Stimulated activated CD8-positive, alpha-beta memory T cell treated with anti-CD3 and anti-CD28 coated beads, Interleukin-2, amount 100 ng/mL, for 48 hours (primary cell): ENCODE measurements around the gene NUP37.
"Not testable (repeated sequence)": the region's sequence is repeated elsewhere in the genome, so short reads cannot be mapped to it uniquely, and the experiment has no call there.

ENCODE experiments used
- DNase-seq, 2 donors: peaks; one replicate each; pipeline ENCODE4 v3.0.0-alpha.2; 2020; ENCODE audit warnings: low read depth in 2 of 2

NUP37 gene

GRCh38 chr12:102093319-102093718, 26.6 kb downstream of the NUP37 start:
- DNase-seq = no peak

- not testable (repeated sequence) for DNase-seq
These were observed 30.6 kb downstream of the NUP37 start for GRCh38 chr12:102089228-102089835.

GRCh38 chr12:102080842-102081241, 39.1 kb downstream of the NUP37 start:
- DNase-seq = no peak

GRCh38 chr12:102072092-102072491, 47.8 kb downstream of the NUP37 start:
- not testable (repeated sequence) for DNase-seq

GRCh38 chr12:102069707-102070106, 50.2 kb downstream of the NUP37 start:
- no peak for DNase-seq

GRCh38 chr12:102067574-102068258, 52.2 kb downstream of the NUP37 start:
- DNase-seq = no peak

GRCh38 chr12:102064476-102064875, 55.4 kb downstream of the NUP37 start:
- no peak for DNase-seq

- DNase-seq = no peak
These were observed 56.8 kb downstream of the NUP37 start for GRCh38 chr12:102063069-102063468.

- DNase-seq = no peak
These were observed 57.5 kb downstream of the NUP37 start for GRCh38 chr12:102062419-102062806.

- peak; percentile 90 to 91 for DNase-seq
These were observed 58.1 kb downstream of the NUP37 start, which contains the start of gene WASHC3 for GRCh38 chr12:102061560-102062418. Gene WASHC3, minus strand, starts transcription at chr12:102061991. Its CDS starts 29 bp downstream, at chr12:102061962.

- DNase-seq = no peak
These were observed 58.8 kb downstream of the NUP37 start for GRCh38 chr12:102061096-102061559.

GRCh38 chr12:102059343-102059742, 60.6 kb downstream of the NUP37 start:
- no peak for DNase-seq

- DNase-seq = no peak
These were observed 65.6 kb downstream of the NUP37 start for GRCh38 chr12:102054345-102054744.

- no peak for DNase-seq
These were observed 66.9 kb downstream of the NUP37 start for GRCh38 chr12:102053062-102053349.

- DNase-seq = no peak
These were observed 67.5 kb downstream of the NUP37 start for GRCh38 chr12:102052192-102053061.

- DNase-seq = no peak
These were observed 68.4 kb downstream of the NUP37 start for GRCh38 chr12:102051431-102051965.

GRCh38 chr12:102050660-102051430, 69.1 kb downstream of the NUP37 start:
- no peak for DNase-seq

- no peak for DNase-seq
These were observed 76.0 kb downstream of the NUP37 start for GRCh38 chr12:102043928-102044327.

GRCh38 chr12:102033991-102034745, 85.7 kb downstream of the NUP37 start:
- DNase-seq = no peak

- DNase-seq = no peak
These were observed 88.1 kb downstream of the NUP37 start for GRCh38 chr12:102031852-102032251.
